ENCODE data around the gene PYDC1. TPM values are rescaled to one million over a fixed set of nuclear protein-coding genes. Genes with fewer than 3 reads are reported as not detected.
"Not testable (repeated sequence)": the region's sequence is repeated elsewhere in the genome, so short reads cannot be mapped to it uniquely, and the experiment has no call there.

The PYDC1 gene
- total RNA-seq, 2 donors from 2014 or later = not detected

GRCh38 chr16:31198207-31198882, 18.6 kb downstream of the PYDC1 start:
- no peak overlapping the region for H3K4me3 ChIP-seq
- no peaks in the 10 kb centered on the region for H3K27me3 ChIP-seq (replicated peaks; ENCODE audit: insufficient read depth)
- TF ChIP-seq CTCF (IDR thresholded peaks at IDR 0.05) = no peak
- no peak overlapping the region for H3K27ac ChIP-seq
- H3K4me1 ChIP-seq (ENCODE audit: control insufficient read depth in 1 of 2, low read depth in 2 of 2) = peaks cover 0 to 25% of the 10 kb centered on the region in 2 donors
- no peaks in the 10 kb centered on the region for H3K9me3 ChIP-seq
- peaks cover 21% of the 10 kb centered on the region for H3K36me3 ChIP-seq
- ATAC-seq (ENCODE audit: insufficient number of reproducible peaks, low FRiP score, low read depth) (no peak), DNase-seq (ENCODE audit: low spot score) (no peak)

GRCh38 chr16:31196324-31197088, 20.4 kb downstream of the PYDC1 start:
- TF ChIP-seq CTCF (IDR thresholded peaks at IDR 0.05) = no peak
- no peak overlapping the region for H3K27ac ChIP-seq
- peaks cover 0 to 7% of the 10 kb centered on the region in 2 donors for H3K4me1 ChIP-seq (ENCODE audit: control insufficient read depth in 1 of 2, low read depth in 2 of 2)
- peaks cover 40% of the 10 kb centered on the region for H3K36me3 ChIP-seq
- no peak overlapping the region for H3K4me3 ChIP-seq
- ATAC-seq (ENCODE audit: insufficient number of reproducible peaks, low FRiP score, low read depth) (no peak), DNase-seq (ENCODE audit: low spot score) (no peak)
- no peaks in the 10 kb centered on the region for H3K27me3 ChIP-seq (replicated peaks; ENCODE audit: insufficient read depth)
- no peaks in the 10 kb centered on the region for H3K9me3 ChIP-seq

GRCh38 chr16:31195861-31196260, 21.1 kb downstream of the PYDC1 start:
- not testable (repeated sequence) for H3K4me3 ChIP-seq; H3K9me3 ChIP-seq; ATAC-seq (ENCODE audit: insufficient number of reproducible peaks, low FRiP score, low read depth); H3K27me3 ChIP-seq (replicated peaks; ENCODE audit: insufficient read depth); H3K27ac ChIP-seq; H3K4me1 ChIP-seq (ENCODE audit: control insufficient read depth in 1 of 2, low read depth in 2 of 2); DNase-seq (ENCODE audit: low spot score)
- H3K36me3 ChIP-seq = peaks cover 45% of the 10 kb centered on the region

- no peaks in the 10 kb centered on the region for H3K27me3 ChIP-seq (replicated peaks; ENCODE audit: insufficient read depth)
- H3K36me3 ChIP-seq = peaks cover 54% of the 10 kb centered on the region
- H3K4me1 ChIP-seq (ENCODE audit: control insufficient read depth in 1 of 2, low read depth in 2 of 2) = no peaks in the 10 kb centered on the region
- TF ChIP-seq CTCF (IDR thresholded peaks at IDR 0.05) = no peak
- H3K4me3 ChIP-seq = no peak overlapping the region
- H3K27ac ChIP-seq = no peak overlapping the region
- ATAC-seq (ENCODE audit: insufficient number of reproducible peaks, low FRiP score, low read depth) = no peak
- no peak for DNase-seq (ENCODE audit: low spot score)
- H3K9me3 ChIP-seq = no peaks in the 10 kb centered on the region
These were observed 22.0 kb downstream of the PYDC1 start for GRCh38 chr16:31194898-31195297.

- Histone ChIP-seq H3K9me3 (no peaks in the 10 kb centered on the region), H3K27ac (no peak overlapping the region), H3K36me3 (peaks cover 65% of the 10 kb centered on the region), H3K4me1 (ENCODE audit: control insufficient read depth in 1 of 2, low read depth in 2 of 2) (no peaks in the 10 kb centered on the region), H3K4me3 (no peak overlapping the region), H3K27me3 (replicated peaks; ENCODE audit: insufficient read depth) (no peaks in the 10 kb centered on the region)
- no peak for ATAC-seq (ENCODE audit: insufficient number of reproducible peaks, low FRiP score, low read depth)
- no peak for DNase-seq (ENCODE audit: low spot score)
- TF ChIP-seq CTCF (IDR thresholded peaks at IDR 0.05) = no peak
These were observed 23.1 kb downstream of the PYDC1 start for GRCh38 chr16:31193874-31194273.
